Upper lobe of left lung (tissue), 6 donors: ENCODE data around the gene ITPKC. TPM values are rescaled to one million over a fixed set of nuclear protein-coding genes. Genes with fewer than 3 reads are reported as not detected.

Experiments used
- ATAC-seq, 2 donors: fragments of 200-7000 bp; cut with Tn5 transposase; one replicate each; pipeline ENCODE4 v1.9.1; 2022; ENCODE audit warnings: mild to moderate bottlenecking in 2 of 2, moderate library complexity in 2 of 2; ENCODE audit not compliant: low FRiP score in 2 of 2
- DNase-seq, 2 donors: peaks; one replicate each; pipeline ENCODE4 v3.0.0-alpha.2; 2019 to 2020
- H3K27ac ChIP-seq, 4 donors: fragments of 200-600 bp; sonication (generic); one replicate each; pipeline ENCODE4 v1.5.1; 2016 to 2019
- H3K27me3 ChIP-seq, 4 donors: fragments of 200-600 bp; sonication (generic); one replicate each; pipeline ENCODE4 v1.5.1; 2017 to 2019
- H3K36me3 ChIP-seq, 4 donors: fragments of 200-600 bp; sonication (generic); one replicate each; pipeline ENCODE4 v1.5.1; 2016 to 2019
- H3K4me1 ChIP-seq, 4 donors: fragments of 200-600 bp; sonication (generic); one replicate each; pipeline ENCODE4 v1.5.1; 2018 to 2019
- H3K4me3 ChIP-seq, 4 donors: fragments of 200-600 bp; sonication (generic); one replicate each; pipeline ENCODE4 v1.5.1; 2017 to 2019; ENCODE audit warnings: mild to moderate bottlenecking in 2 of 4, moderate library complexity in 1 of 4
- H3K9me3 ChIP-seq, 4 donors: fragments of 200-600 bp; sonication (generic); one replicate each; pipeline ENCODE4 v1.5.1; 2018 to 2019
- CTCF ChIP-seq, 6 experiments: fragments of 450-650 bp in 4 of 6; fragments of 200-600 bp in 2 of 6; sonication (generic) in 2 of 6; IDR thresholded peaks; one replicate each; pipeline ENCODE4 v1.5.1; 2016 to 2019; ENCODE audit warnings: antibody characterized with exemption in 6 of 6
- EP300 ChIP-seq, 4 donors: sonication (generic); formaldehyde crosslinking; IDR thresholded peaks; one replicate each; pipeline ENCODE4 v1.5.1; 2017; ENCODE audit warnings: antibody characterized with exemption in 4 of 4, control low read depth in 2 of 4
- POLR2A ChIP-seq, 4 donors: fragments of 450-650 bp; IDR thresholded peaks; one replicate each; pipeline ENCODE4 v1.5.1; 2016 to 2017; ENCODE audit warnings: antibody characterized with exemption in 4 of 4, mild to moderate bottlenecking in 2 of 4
- POLR2AphosphoS5 ChIP-seq, 2 donors: sonication (generic); formaldehyde crosslinking; IDR thresholded peaks; one replicate each; pipeline ENCODE4 v1.5.1; 2017; ENCODE audit warnings: antibody characterized with exemption in 2 of 2
- WGBS, 2 donors: methylation state at CpG; one replicate each; pipeline ENCODE4 v1.1.5; 2017 to 2018; 5-methylcytosine and 5-hydroxymethylcytosine counted together
- total RNA-seq, 6 donors: library from RNA; depleted of rRNA in 4 of 6; stranded (reverse); fragments of >200 nt in 4 of 6; gene quantifications; one replicate each; pipeline versions ENCODE4 v1.1.0 to v1.2.1, GENCODE V29; 2016 to 2021
- donor health status: DM: no; HTN: no; CAD: no; lungs with moderate emphysema.
- donor health status: DM: no; HTN: yes; CAD: no; lungs with severe emphysema.

ITPKC gene
- total RNA-seq, 6 donors from 2014 or later: 38.4 to 76.0 (median 55.2) TPM

DNA sequence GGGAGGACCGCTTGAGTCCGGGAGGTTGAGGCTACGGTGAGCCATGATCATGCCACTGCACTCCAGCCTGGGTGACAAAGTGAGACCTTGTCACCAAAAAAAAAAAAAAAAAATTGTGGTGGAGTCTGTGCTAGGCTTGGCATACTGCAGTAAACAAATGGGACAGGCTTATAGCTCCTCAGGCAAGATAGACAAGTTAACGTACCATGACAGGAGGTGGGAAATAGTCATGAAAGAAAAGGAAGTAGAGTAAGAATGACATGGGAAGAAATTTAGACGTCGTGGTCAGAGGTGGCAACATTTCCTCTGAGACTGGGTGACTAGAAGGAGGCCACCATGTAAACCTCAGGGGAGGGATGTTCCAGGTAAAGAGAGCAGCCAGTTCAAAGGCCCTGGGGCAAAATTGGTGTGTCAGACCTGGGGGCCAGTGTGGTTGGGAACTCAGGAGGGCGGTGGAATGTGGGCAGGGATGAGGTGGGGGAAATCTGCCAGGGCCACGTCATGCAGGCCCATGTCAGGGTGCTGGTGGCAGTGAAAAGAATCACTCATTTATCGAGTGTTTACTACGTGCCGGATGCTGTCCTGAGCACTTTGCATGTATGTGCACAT is 39.7 kb downstream of the ITPKC start:
- Histone ChIP-seq H3K36me3 (peaks cover 20 to 61% (median 43%) of the 10 kb centered on the region in 4 donors), H3K4me3 (no peak overlapping the region), H3K27ac (peak overlapping the region in 2 of 4 donors; percentile 9 to 42), H3K4me1 (peaks cover 50 to 57% (median 53%) of the 10 kb centered on the region in 4 donors), H3K9me3 (no peaks in the 10 kb centered on the region), H3K27me3 (no peaks in the 10 kb centered on the region)
- 63 to 77% methylated on average over 10 to 11 of the region's 11 CpGs for WGBS, 2 donors
- DNase-seq (no peak), ATAC-seq (no peak)
- no peak for TF ChIP-seq EP300 (IDR thresholded peaks at IDR 0.05)
- TF ChIP-seq POLR2AphosphoS5 (IDR thresholded peaks at IDR 0.05): no peak
- no peak for TF ChIP-seq POLR2A (IDR thresholded peaks at IDR 0.05)
- no peak for TF ChIP-seq CTCF (IDR thresholded peaks at IDR 0.05)

GRCh38 chr19:40758491-40758890 is 41.6 kb downstream of the ITPKC start:
- peaks cover 38 to 80% (median 62%) of the 10 kb centered on the region in 4 donors for H3K36me3 ChIP-seq
- WGBS, 2 donors: 96% methylated on average over 3 of the region's 3 CpGs
- no peak for ATAC-seq
- TF ChIP-seq CTCF (IDR thresholded peaks at IDR 0.05) (no peak), EP300 (IDR thresholded peaks at IDR 0.05) (no peak), POLR2AphosphoS5 (IDR thresholded peaks at IDR 0.05) (no peak), POLR2A (IDR thresholded peaks at IDR 0.05) (no peak)
- DNase-seq: no peak
- H3K27ac ChIP-seq: no peak overlapping the region
- no peak overlapping the region for H3K4me3 ChIP-seq
- H3K4me1 ChIP-seq: peaks cover 34 to 42% (median 37%) of the 10 kb centered on the region in 4 donors
- H3K27me3 ChIP-seq: no peaks in the 10 kb centered on the region
- H3K9me3 ChIP-seq: no peaks in the 10 kb centered on the region

GRCh38 chr19:40759352-40759751 is 42.4 kb downstream of the ITPKC start:
- Histone ChIP-seq H3K4me1 (peaks cover 26 to 35% (median 28%) of the 10 kb centered on the region in 4 donors), H3K36me3 (peaks cover 43 to 85% (median 71%) of the 10 kb centered on the region in 4 donors), H3K4me3 (no peak overlapping the region), H3K27me3 (no peaks in the 10 kb centered on the region), H3K9me3 (no peaks in the 10 kb centered on the region), H3K27ac (no peak overlapping the region)
- ATAC-seq: no peak
- 95 to 98% methylated on average over 12 to 13 of the region's 13 CpGs for WGBS, 2 donors
- no peak for DNase-seq
- no peak for TF ChIP-seq POLR2AphosphoS5 (IDR thresholded peaks at IDR 0.05)
- no peak for TF ChIP-seq CTCF (IDR thresholded peaks at IDR 0.05)
- no peak for TF ChIP-seq POLR2A (IDR thresholded peaks at IDR 0.05)
- no peak for TF ChIP-seq EP300 (IDR thresholded peaks at IDR 0.05)

DNA sequence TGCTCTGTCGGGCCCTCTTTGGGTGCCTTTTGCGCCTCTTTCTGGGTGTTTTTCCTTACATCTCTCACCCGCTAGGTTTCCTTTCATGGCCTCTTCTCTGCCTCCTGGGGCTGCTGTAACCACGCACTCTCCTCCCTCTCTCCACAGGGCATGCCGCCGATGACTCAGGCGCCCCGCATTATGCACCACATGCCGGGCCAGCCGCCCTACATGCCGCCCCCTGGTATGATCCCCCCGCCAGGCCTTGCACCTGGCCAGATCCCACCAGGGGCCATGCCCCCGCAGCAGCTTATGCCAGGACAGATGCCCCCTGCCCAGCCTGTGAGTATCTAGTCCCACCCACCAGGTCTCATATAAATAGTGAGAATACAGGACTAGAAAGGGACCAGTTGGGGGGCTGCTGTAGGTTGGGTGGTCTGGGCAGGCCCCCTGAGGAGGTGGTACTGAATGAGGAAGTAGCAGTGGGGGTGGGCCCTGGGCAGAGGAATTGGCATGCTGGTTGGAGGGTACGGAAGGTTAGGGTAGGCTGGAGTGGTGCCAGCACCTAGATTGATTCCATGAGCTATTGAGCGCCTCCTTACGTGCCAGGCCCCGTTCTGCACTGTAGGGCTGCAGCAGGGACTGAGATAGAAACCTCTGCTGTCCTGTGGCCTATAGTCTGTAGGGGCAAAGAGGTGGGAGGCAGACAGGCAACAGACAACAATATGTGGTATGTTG is 46.0 kb downstream of the ITPKC start:
- no peak for ATAC-seq
- no peak for DNase-seq
- Histone ChIP-seq H3K4me3 (no peak overlapping the region), H3K27ac (peak overlapping the region in 1 of 4 donors; percentile 27), H3K36me3 (peaks cover 55 to 94% (median 89%) of the 10 kb centered on the region in 4 donors), H3K4me1 (peaks cover 0 to 7% (median 0%) of the 10 kb centered on the region in 4 donors), H3K9me3 (no peaks in the 10 kb centered on the region), H3K27me3 (no peaks in the 10 kb centered on the region)
- WGBS, 2 donors: 92 to 93% methylated on average over 17 of the region's 17 CpGs
- TF ChIP-seq POLR2A (IDR thresholded peaks at IDR 0.05): no peak
- TF ChIP-seq EP300 (IDR thresholded peaks at IDR 0.05): no peak
- TF ChIP-seq CTCF (IDR thresholded peaks at IDR 0.05): no peak
- TF ChIP-seq POLR2AphosphoS5 (IDR thresholded peaks at IDR 0.05): no peak
